SK-N-SH treated with all-trans-retinoic acid at 6 μM for 48 hours (cell line): ENCODE measurements around the gene ASL.
A peak's percentile ranks its signal among the peaks of the same experiment; 100 is the strongest.
"Not testable (repeated sequence)": the region's sequence is repeated elsewhere in the genome, so short reads cannot be mapped to it uniquely, and the experiment has no call there.

Source experiments
- ATAC-seq: fragments of 200-7000 bp; cut with Tn5 transposase; 3 replicates; pipeline ENCODE4 v1.9.1; 2020; ENCODE audit warnings: mild to moderate bottlenecking, moderate library complexity
- BACH2 ChIP-seq: fragments of 250-450 bp; sonication (Bioruptor Pico); IDR thresholded peaks from 2 replicates; pipeline ENCODE4 v1.9.0; 2021; ENCODE audit warnings: mild to moderate bottlenecking, borderline replicate concordance
- CSDC2 ChIP-seq: fragments of 250-450 bp; sonication (Bioruptor Pico); IDR thresholded peaks from 2 replicates; pipeline ENCODE4 v1.5.0; 2020; ENCODE audit warnings: mild to moderate bottlenecking, moderate library complexity
- GLIS3 ChIP-seq: fragments of 250-450 bp; sonication (Bioruptor Pico); IDR thresholded peaks from 2 replicates; pipeline ENCODE4 v1.5.0; 2020; ENCODE audit warnings: mild to moderate bottlenecking, moderate library complexity
- ISL1 ChIP-seq: fragments of 250-450 bp; sonication (Bioruptor Pico); IDR thresholded peaks from 2 replicates; pipeline ENCODE4 v2.1.2; 2022; ENCODE audit warnings: mild to moderate bottlenecking, moderate library complexity
- OSR1 ChIP-seq: fragments of 250-450 bp; sonication (Bioruptor Pico); IDR thresholded peaks from 2 replicates; pipeline ENCODE4 v1.8.0; 2022; ENCODE audit warnings: moderate library complexity, mild to moderate bottlenecking, inconsistent platforms
- RARB ChIP-seq: fragments of 250-450 bp; sonication (Bioruptor Pico); IDR thresholded peaks from 2 replicates; pipeline ENCODE4 v1.8.0; 2021; ENCODE audit warnings: mild to moderate bottlenecking, moderate library complexity
- SNAI2 ChIP-seq: fragments of 250-450 bp; sonication (Bioruptor Pico); IDR thresholded peaks from 2 replicates; pipeline ENCODE4 v1.5.0; 2020; ENCODE audit warnings: mild to moderate bottlenecking, moderate library complexity
- TCF4 ChIP-seq: fragments of 250-450 bp; sonication (Bioruptor Pico); IDR thresholded peaks from 2 replicates; pipeline ENCODE4 v1.8.0; 2021; ENCODE audit warnings: mild to moderate bottlenecking, moderate library complexity, borderline replicate concordance
- ZC3H10 ChIP-seq: fragments of 250-450 bp; sonication (Bioruptor Pico); IDR thresholded peaks from 2 replicates; pipeline ENCODE4 v1.5.1; 2021; ENCODE audit warnings: mild to moderate bottlenecking, moderate library complexity
- ZFP3 ChIP-seq: fragments of 250-450 bp; sonication (Bioruptor Pico); IDR thresholded peaks from 2 replicates; pipeline ENCODE4 v1.5.0; 2020; ENCODE audit warnings: mild to moderate bottlenecking, moderate library complexity
- ZFP30 ChIP-seq: fragments of 450-650 bp; formaldehyde crosslinking; IDR thresholded peaks from 2 replicates; pipeline ENCODE4 v1.5.0; 2022; ENCODE audit warnings: mild to moderate bottlenecking, moderate library complexity
- ZNF565 ChIP-seq: fragments of 450-650 bp; formaldehyde crosslinking; conservative IDR thresholded peaks from 2 replicates; pipeline ENCODE4 v1.5.0; 2020; ENCODE audit warnings: low read depth, mild to moderate bottlenecking, moderate library complexity
- ZNF70 ChIP-seq: fragments of 450-650 bp; formaldehyde crosslinking; IDR thresholded peaks from 2 replicates; pipeline ENCODE4 v1.5.0; 2020; ENCODE audit warnings: mild to moderate bottlenecking, moderate library complexity
- ZNF8 ChIP-seq: fragments of 450-650 bp; formaldehyde crosslinking; IDR thresholded peaks from 2 replicates; pipeline ENCODE4 v1.5.0; 2020; ENCODE audit warnings: mild to moderate bottlenecking, moderate library complexity
- TF ChIP-seq, protein P1 (sequence below): fragments of 250-450 bp; sonication (Bioruptor Pico); IDR thresholded peaks from 2 replicates; pipeline ENCODE4 v1.5.0; 2020; ENCODE audit warnings: mild to moderate bottlenecking, moderate library complexity
- TF ChIP-seq, protein P2 (sequence below): fragments of 250-450 bp; sonication (Bioruptor Pico); IDR thresholded peaks from 2 replicates; pipeline ENCODE4 v1.8.0; 2020; ENCODE audit warnings: mild to moderate bottlenecking, moderate library complexity, borderline replicate concordance
- TF ChIP-seq, protein P3 (sequence below): fragments of 250-450 bp; sonication (Bioruptor Pico); IDR thresholded peaks from 2 replicates; pipeline ENCODE4 v1.8.0; 2021; ENCODE audit warnings: low read depth, mild to moderate bottlenecking, moderate library complexity, borderline replicate concordance
- TF ChIP-seq, protein P4 (sequence below): fragments of 250-450 bp; sonication (Bioruptor Pico); IDR thresholded peaks from 2 replicates; pipeline ENCODE4 v1.5.1; 2021; ENCODE audit warnings: mild to moderate bottlenecking, moderate library complexity

Gene ASL

DNA sequence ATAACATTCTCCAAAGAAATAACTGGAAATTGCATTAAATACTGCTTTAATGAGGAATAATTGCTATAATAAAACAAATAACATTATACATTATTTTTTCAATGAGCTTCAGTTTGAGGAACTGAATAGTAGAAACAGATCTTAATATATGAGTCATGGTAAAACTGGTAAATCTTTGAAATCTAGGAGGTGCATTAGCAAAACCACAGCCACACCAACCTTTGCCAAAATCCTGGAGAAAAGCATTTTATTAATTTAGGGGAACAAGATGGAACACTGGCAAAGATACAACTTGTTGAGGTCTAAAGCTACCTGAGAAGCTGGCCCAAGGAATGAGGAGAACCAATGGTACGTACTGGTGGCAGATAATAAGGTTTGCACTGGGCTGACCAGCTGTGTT is 5.4 kb upstream of the ASL start:
- TF ChIP-seq, protein P1, sequence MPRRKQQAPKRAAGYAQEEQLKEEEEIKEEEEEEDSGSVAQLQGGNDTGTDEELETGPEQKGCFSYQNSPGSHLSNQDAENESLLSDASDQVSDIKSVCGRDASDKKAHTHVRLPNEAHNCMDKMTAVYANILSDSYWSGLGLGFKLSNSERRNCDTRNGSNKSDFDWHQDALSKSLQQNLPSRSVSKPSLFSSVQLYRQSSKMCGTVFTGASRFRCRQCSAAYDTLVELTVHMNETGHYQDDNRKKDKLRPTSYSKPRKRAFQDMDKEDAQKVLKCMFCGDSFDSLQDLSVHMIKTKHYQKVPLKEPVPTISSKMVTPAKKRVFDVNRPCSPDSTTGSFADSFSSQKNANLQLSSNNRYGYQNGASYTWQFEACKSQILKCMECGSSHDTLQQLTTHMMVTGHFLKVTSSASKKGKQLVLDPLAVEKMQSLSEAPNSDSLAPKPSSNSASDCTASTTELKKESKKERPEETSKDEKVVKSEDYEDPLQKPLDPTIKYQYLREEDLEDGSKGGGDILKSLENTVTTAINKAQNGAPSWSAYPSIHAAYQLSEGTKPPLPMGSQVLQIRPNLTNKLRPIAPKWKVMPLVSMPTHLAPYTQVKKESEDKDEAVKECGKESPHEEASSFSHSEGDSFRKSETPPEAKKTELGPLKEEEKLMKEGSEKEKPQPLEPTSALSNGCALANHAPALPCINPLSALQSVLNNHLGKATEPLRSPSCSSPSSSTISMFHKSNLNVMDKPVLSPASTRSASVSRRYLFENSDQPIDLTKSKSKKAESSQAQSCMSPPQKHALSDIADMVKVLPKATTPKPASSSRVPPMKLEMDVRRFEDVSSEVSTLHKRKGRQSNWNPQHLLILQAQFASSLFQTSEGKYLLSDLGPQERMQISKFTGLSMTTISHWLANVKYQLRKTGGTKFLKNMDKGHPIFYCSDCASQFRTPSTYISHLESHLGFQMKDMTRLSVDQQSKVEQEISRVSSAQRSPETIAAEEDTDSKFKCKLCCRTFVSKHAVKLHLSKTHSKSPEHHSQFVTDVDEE (CRISPR knock-in tag): no peak
- no peak for TF ChIP-seq GLIS3 (CRISPR knock-in tag)
- TF ChIP-seq, protein P2, sequence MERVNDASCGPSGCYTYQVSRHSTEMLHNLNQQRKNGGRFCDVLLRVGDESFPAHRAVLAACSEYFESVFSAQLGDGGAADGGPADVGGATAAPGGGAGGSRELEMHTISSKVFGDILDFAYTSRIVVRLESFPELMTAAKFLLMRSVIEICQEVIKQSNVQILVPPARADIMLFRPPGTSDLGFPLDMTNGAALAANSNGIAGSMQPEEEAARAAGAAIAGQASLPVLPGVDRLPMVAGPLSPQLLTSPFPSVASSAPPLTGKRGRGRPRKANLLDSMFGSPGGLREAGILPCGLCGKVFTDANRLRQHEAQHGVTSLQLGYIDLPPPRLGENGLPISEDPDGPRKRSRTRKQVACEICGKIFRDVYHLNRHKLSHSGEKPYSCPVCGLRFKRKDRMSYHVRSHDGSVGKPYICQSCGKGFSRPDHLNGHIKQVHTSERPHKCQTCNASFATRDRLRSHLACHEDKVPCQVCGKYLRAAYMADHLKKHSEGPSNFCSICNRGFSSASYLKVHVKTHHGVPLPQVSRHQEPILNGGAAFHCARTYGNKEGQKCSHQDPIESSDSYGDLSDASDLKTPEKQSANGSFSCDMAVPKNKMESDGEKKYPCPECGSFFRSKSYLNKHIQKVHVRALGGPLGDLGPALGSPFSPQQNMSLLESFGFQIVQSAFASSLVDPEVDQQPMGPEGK (CRISPR knock-in tag): peak; percentile 18; the same call in 1 of the 2 replicates
- TF ChIP-seq ZC3H10 (CRISPR knock-in tag): peak; percentile 56; the same call in 1 of the 2 replicates
- TF ChIP-seq ISL1 (CRISPR knock-in tag): peak; percentile 78
- peak; percentile 79 for ATAC-seq

DNA sequence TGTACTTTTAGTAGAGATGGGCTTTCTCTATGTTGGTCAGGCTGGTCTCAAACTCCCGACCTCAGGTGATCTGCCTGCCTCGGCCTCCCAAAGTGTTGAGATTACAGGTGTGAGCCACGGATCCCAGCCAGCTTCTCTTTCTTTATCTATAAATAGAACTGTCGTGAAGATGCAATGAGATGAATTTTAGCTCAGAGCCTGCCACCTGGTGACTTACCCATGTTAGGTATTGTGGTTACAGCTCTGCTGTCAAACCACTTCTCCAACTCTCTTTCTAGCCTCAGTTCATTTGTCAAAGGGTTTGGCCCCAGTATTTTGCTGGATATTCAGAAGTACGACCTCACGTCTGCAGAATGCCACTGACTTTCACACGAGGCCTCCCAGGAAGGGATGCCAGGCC is 3.4 kb upstream of the ASL start:
- not testable (repeated sequence) for ATAC-seq

DNA sequence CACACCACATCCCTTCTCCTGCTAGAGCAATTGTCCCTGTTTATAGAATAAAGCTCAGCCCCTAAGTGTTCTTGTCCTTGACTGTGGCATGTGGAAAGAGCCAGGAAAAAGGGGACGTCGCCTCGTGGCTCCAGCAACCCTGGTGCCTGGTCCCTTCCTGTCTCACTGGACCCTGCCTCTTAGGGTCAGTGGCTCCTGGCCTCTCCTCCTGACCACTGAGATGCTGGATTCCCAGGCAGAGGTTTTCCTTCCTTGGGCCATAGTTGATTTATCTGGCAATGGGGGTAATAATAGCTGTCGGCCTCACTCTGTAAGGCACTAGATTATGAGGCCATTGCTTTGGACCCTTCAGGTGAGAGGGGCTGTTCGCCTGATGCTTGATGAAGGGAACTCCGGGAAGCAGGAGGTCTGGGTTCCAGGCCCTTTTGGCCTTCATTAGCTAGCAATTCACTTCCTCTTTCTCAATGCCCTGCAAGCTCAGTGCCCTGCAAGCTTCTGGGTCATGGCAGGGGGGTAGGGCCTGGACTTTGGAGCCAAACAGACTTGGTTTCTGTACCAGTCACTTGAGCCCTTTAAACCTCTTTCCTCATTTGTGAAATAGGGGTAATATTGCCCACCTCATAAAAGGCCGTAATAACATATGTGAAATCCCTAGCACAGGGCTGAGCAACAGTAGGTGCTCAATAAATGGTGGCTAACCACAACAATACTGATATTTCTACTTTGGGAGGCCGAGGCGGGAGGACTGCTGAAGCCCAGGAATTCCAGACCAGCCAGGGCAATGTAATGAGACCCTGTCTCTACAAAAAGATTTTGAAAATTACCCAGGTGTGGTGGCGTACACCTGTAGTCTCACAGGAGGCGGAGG is 1.1 kb downstream of the ASL start:
- ATAC-seq: no peak
- TF ChIP-seq GLIS3 (CRISPR knock-in tag) (no peak), SNAI2 (CRISPR knock-in tag) (no peak), ZNF70 (CRISPR knock-in tag) (no peak), OSR1 (CRISPR knock-in tag) (no peak), ZNF565 (no peak), ZFP30 (no peak), CSDC2 (CRISPR knock-in tag) (no peak), BACH2 (CRISPR knock-in tag) (no peak), RARB (no peak), ZFP3 (no peak), ZNF8 (CRISPR knock-in tag) (no peak), TCF4 (CRISPR knock-in tag) (no peak)
- TF ChIP-seq, protein P1 (CRISPR knock-in tag): no peak
- TF ChIP-seq, protein P3, sequence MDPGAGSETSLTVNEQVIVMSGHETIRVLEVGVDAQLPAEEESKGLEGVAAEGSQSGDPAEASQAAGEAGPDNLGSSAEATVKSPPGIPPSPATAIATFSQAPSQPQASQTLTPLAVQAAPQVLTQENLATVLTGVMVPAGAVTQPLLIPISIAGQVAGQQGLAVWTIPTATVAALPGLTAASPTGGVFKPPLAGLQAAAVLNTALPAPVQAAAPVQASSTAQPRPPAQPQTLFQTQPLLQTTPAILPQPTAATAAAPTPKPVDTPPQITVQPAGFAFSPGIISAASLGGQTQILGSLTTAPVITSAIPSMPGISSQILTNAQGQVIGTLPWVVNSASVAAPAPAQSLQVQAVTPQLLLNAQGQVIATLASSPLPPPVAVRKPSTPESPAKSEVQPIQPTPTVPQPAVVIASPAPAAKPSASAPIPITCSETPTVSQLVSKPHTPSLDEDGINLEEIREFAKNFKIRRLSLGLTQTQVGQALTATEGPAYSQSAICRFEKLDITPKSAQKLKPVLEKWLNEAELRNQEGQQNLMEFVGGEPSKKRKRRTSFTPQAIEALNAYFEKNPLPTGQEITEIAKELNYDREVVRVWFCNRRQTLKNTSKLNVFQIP (CRISPR knock-in tag): no peak
- TF ChIP-seq, protein P4, sequence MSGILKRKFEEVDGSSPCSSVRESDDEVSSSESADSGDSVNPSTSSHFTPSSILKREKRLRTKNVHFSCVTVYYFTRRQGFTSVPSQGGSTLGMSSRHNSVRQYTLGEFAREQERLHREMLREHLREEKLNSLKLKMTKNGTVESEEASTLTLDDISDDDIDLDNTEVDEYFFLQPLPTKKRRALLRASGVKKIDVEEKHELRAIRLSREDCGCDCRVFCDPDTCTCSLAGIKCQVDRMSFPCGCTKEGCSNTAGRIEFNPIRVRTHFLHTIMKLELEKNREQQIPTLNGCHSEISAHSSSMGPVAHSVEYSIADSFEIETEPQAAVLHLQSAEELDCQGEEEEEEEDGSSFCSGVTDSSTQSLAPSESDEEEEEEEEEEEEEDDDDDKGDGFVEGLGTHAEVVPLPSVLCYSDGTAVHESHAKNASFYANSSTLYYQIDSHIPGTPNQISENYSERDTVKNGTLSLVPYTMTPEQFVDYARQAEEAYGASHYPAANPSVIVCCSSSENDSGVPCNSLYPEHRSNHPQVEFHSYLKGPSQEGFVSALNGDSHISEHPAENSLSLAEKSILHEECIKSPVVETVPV (CRISPR knock-in tag): no peak
- TF ChIP-seq, protein P2 (CRISPR knock-in tag): no peak
